K562 (cell line): ENCODE data around the gene ADAMTS2.

ENCODE experiments used
- ZNF263 ChIP-seq: sonication (generic); formaldehyde crosslinking; IDR thresholded peaks from 2 replicates; pipeline ENCODE4 v1.8.0; 2022; ENCODE audit warnings: mild to moderate bottlenecking, missing genetic modification reagents, borderline replicate concordance
- ZNF316 ChIP-seq: fragments of 450-650 bp; IDR thresholded peaks from 2 replicates; pipeline ENCODE4 v1.6.1; 2016
- ZSCAN32 ChIP-seq: fragments of 450-650 bp; formaldehyde crosslinking; IDR thresholded peaks from 2 replicates; pipeline ENCODE4 v1.4.0; 2020; ENCODE audit warnings: mild to moderate bottlenecking, moderate library complexity
- TF ChIP-seq, protein P1 (sequence below): sonication (generic); formaldehyde crosslinking; IDR thresholded peaks from 2 replicates; pipeline ENCODE4 v1.9.0; 2022; ENCODE audit warnings: mild to moderate bottlenecking, missing genetic modification reagents

DNA sequence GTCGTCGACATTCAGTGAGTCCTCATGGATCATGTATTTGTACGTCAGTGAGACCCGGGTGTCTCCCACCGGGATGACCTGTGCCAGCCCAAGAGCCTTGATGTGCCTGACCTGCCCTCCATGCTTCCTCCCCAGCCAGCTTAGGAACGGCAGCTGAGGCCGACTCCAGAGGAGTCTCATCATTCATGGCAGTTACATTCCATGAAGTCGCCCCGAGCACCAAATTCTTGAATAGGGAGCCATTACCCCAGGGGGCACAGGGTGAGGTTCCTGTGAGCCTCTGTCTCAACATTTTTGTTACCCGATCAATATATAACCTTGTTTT lies 217.3 kb downstream of the ADAMTS2 start:
- TF ChIP-seq ZNF263 (CRISPR knock-in tag) (no peak), ZSCAN32 (no peak), ZNF316 (no peak)
- TF ChIP-seq, protein P1, sequence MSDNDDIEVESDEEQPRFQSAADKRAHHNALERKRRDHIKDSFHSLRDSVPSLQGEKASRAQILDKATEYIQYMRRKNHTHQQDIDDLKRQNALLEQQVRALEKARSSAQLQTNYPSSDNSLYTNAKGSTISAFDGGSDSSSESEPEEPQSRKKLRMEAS (CRISPR knock-in tag): no peak
